GM21390 (cell line): ENCODE data around the gene MASP2.
A peak's percentile ranks its signal among the peaks of the same experiment; 100 is the strongest.
"Not testable (repeated sequence)": the region's sequence is repeated elsewhere in the genome, so short reads cannot be mapped to it uniquely, and the experiment has no call there.

Experiments used
- ATAC-seq: cut with Tn5 transposase; IDR thresholded peaks from one replicate; pipeline ENCODE4 v1.9.1; 2021; ENCODE audit not compliant: unreplicated experiment

MASP2 gene

GRCh38 chr1:11039351-11040104 lies 7.5 kb downstream of the MASP2 start:
- no peak for ATAC-seq

DNA sequence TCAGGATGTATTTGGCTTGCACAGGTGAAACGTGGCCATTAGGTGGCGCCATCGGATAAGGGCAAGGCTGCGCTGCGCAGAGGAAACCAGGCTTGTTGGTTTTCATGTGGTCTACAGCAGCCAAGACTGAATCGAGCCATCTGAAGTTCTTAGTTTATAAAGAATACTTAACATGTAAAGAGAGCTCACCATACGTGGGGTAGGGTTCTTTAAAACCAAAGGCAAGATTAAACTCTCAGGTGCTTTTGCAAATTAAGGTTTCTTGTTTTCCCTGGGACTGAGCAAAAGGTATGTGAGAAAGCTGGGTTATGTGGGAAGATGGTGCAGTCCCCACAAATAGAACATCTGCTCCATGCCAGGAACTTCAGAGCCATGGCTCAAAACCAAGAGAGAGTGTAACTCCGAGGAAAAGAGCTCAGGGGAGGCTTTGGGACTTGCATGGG lies 9.3 kb downstream of the MASP2 start:
- peak; percentile 61 for ATAC-seq

DNA sequence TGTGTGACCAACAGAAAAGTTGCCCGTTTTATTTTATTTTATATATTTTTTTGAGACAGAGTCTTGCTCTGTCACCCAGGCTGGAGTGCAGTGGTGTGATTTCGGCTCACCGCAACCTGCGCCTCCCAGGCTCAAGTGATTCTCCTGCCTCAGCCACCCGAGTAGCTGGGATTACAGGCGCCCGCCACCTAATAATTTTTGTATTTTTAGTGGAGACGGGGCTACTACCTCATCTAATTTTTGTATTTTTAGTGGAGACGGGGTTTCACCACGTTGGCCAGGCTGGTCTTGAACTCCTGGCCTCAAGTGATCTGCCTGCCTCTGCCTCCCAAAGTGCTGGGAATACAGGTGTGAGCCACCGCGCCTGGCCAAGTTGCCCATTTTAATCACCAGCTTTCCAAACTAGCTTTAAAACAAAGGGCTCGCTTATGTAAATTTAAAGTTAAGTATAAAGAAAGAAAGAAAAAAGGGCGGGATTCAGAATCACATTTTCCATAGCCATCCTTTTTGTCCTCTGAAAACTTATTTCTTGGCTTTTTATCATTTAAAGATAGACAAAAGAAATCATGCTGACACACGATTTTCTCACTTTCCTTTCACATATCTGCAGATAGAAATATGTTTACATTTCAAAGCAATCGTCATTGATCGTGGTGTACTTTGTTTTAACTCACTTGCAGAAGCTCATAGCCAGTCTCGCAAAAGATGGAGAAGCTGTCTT lies 9.9 kb downstream of the MASP2 start:
- ATAC-seq = not testable (repeated sequence)

DNA sequence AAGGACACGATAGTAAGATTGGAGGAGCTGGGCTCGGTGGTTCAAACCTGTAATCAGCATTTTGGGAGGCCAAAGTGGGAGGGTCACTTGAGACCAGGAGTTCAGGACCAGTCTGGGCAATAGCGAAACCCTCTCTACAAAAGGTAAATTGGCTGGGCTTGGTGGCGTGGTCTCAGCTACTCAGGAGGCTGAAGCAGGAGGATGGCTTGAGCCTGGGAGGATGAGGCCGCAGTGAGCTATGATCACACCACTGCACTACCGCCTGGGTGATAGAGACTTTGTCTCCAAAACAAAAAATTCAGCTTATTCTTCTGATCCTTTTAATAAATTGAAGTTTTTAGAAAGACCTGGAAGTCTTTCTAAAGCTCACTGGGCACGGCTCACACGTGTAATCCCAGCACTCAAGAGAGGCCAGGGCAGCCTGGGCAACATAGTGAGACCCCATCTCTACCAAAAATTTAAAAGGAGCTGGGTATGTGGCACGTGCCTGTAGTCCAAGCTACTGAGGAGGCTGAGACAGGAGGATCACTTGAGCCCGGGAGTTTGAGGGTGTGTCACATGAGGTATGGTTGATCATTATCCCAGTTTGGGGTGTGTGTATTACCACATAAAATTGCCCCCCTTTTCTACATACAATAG lies 15.3 kb downstream of the MASP2 start:
- no peak for ATAC-seq

DNA sequence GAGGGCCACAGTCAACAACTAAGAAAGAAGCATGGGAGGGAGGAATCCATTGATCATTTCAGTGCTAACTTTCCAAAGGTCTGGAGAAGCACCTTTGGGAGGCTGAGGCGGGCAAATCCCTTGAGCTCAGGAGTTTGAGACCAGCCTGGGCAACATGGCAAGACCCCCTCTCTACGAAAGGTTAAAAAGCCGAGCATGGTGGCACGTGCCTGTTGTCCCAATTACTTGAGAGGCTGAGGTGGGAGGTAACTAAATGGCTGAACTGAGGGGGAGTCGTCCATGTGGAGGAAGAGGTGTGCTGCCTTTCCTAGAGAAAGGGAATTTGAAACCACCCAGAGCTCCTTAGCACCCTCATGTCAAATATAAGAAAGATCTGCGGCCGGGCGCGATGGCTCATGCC lies 16.2 kb downstream of the MASP2 start:
- no peak for ATAC-seq

DNA sequence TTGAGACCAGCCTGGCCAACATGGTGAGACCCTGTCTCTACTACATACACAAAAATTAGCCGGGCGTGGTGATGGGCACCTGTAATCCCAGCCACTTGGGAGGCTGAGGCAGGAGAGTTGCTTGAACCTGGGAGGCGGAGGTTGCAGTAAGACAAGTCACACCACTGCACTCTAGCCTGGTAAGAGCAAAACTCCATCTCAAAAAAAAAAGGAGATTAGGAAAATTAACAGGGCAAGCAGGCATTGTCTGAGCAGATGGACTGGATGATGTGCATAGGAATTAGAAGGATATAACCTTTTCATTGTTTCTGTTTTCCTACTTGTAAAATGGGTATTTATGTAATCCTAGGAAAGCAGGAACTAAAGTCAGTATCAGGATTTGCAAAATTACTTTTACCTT lies 19.0 kb downstream of the MASP2 start:
- ATAC-seq = no peak

DNA sequence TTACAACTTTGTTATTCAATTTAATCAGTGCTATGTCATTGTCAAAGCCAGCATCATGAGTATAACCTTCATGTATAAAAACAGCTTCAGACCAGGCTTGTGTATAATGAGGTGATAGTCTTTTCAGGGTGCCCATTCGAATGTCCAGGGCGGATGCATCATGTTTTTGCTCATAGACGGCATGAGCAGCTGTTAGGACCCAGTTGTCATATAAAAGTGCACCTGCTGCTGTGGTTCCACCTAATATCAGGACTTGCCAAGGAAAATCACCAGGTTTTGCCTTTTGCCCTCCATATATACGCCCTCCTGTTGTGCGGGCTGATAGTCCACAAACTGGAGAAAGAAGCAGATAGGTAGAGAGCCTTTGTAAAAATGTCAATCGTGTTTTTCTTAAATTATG lies 19.7 kb downstream of the MASP2 start:
- ATAC-seq = no peak

GRCh38 chr1:11026903-11027302 lies 20.1 kb downstream of the MASP2 start:
- no peak for ATAC-seq

GRCh38 chr1:11026052-11026451 lies 21.0 kb downstream of the MASP2 start:
- no peak for ATAC-seq

GRCh38 chr1:11025618-11026017 lies 21.4 kb downstream of the MASP2 start:
- no peak for ATAC-seq

DNA sequence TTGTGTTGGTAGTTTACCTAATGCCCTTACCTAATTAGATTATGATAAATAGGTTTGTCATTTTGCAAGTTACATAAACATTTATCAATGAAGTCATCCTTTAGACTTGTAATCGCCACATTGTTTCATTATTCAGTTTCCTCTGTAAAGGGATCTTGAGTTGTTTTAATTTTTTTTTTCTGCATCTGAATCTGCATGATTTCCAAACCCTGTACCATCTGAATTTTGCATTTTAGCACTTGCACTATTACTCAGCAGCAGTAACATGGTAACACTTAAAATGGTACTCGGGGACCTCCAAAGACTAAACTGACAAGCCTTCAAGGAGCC lies 22.2 kb downstream of the MASP2 start:
- ATAC-seq = no peak

DNA sequence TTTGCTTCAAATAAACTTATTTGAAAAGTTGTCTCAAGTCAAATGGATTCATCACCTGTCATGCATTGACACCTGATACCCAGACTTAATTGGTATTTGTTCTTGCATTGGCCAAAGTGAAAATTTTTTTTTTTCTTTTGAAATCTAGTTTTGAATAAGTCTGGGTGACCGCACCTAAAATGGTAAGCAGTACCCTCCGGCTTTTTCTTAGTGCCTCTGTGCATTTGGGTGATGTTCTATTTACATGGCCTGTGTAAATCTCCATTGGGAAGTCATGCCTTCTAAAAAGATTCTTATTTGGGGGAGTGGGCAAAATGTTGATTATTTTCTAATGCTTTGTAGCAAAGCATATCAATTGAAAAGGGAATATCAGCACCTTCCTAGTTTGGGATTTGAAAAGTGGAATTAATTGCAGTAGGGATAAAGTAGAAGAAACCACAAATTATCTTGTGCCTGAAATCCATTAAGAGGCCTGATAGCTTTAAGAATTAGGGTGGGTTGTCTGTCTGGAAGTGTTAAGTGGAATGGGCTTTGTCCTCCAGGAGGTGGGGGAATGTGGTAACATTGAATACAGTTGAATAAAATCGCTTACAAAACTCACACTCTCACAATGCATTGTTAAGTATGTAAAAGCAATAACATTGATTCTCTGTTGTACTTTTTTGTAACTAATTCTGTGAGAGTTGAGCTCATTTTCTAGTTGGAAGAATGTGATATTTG lies 22.7 kb downstream of the MASP2 start:
- ATAC-seq = no peak

- ATAC-seq = no peak
Observed at GRCh38 chr1:11023201-11023600, 23.8 kb downstream of the MASP2 start.

DNA sequence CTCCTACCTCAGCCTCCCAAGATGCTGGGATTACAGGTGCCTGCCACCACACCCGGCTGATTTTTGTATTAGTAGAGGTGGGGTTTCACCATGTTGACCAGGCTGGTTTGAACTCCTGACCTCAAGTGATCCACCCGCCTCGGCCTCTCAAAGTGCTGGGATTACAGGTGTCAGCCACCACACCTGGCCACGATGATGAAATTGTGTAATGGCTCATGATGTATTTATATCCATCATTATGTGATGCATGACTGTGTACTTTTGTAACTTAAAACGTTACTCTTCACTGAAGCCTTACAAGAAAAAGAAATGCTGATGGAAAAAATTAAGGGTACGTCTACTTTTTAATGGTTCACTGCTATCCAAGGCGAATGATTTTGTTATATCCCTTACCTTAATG lies 27.1 kb downstream of the MASP2 start:
- no peak for ATAC-seq

- not testable (repeated sequence) for ATAC-seq
Observed at GRCh38 chr1:11019358-11019757, 27.7 kb downstream of the MASP2 start.

DNA sequence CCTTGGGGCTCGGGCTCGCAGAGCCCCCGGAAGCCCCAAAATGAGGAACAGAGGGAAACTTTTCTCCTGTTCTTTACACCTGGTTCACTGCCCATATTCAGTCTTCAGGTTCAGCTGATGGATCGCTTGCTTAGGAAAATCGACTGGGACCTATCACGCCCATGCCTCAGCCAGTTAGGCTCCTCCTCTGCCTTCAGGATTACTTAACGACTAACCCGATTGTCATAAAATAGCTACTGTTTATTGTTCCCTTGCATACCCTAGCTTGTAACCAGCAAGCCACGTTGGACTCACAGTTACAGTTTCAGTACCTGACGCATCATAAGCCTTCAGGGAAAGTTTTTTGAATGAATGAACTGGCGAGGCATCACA lies 33.9 kb downstream of the MASP2 start:
- peak; percentile 2 for ATAC-seq

GRCh38 chr1:11012260-11013159 lies 34.5 kb downstream of the MASP2 start, which contains the start of gene TARDBP:
Gene TARDBP (plus strand): TSS chr1:11012654. CDS start chr1:11013728, 1,074 bp downstream.
- ATAC-seq = peak; percentile 79

- no peak for ATAC-seq
Observed at GRCh38 chr1:11000526-11000925, 46.5 kb downstream of the MASP2 start.

GRCh38 chr1:10996100-10996499 lies 50.9 kb downstream of the MASP2 start:
- ATAC-seq = no peak

DNA sequence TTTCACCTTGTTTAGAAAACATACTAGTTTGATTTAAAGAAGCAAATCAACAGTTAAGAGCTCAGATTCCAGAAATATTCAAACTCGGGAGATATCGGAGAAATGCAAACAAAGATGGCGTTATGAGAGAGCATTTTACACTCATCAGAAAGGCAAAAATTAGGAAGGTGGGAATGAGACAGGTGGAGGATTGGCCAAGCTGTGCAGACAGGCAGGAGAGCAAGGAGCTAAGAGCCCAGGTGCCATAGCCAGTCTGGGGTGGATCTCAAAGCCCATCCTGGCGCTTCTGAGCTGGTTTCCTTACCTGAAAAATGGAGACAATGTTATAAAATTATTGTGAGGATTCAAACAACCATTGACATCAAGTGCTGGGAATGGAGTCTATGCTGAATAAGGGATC lies 54.2 kb downstream of the MASP2 start:
- ATAC-seq = no peak
